ENCODE measurements around the gene NAA10.

DNA sequence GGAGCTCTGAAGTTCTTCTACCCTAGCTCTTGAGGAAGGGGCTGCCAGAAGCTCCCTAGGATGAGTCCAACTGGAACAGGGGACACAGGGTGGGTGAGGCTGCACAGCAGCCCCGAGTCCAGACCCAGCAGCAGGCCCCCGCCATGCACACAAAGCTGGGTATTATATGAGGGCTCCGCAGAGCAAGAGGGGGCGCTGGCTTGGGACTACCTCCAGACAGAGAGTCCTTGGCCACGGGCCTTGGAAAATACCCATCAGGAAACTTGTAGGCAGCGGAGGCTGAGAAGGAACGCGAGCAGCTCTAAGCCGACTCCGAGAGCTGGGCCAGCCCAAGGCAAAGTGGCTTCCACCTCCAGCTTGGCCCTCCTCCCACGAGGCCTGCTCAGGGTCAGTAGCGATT lies 28.7 kb upstream of the NAA10 start:
- TF ChIP-seq, protein P1, sequence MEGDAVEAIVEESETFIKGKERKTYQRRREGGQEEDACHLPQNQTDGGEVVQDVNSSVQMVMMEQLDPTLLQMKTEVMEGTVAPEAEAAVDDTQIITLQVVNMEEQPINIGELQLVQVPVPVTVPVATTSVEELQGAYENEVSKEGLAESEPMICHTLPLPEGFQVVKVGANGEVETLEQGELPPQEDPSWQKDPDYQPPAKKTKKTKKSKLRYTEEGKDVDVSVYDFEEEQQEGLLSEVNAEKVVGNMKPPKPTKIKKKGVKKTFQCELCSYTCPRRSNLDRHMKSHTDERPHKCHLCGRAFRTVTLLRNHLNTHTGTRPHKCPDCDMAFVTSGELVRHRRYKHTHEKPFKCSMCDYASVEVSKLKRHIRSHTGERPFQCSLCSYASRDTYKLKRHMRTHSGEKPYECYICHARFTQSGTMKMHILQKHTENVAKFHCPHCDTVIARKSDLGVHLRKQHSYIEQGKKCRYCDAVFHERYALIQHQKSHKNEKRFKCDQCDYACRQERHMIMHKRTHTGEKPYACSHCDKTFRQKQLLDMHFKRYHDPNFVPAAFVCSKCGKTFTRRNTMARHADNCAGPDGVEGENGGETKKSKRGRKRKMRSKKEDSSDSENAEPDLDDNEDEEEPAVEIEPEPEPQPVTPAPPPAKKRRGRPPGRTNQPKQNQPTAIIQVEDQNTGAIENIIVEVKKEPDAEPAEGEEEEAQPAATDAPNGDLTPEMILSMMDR (IDR thresholded peaks at IDR 0.05; ENCODE audit: poor library complexity), result no peak
- TF ChIP-seq EZH2 (IDR thresholded peaks at IDR 0.05; ENCODE audit: borderline replicate concordance), result no peak

All from hepatocyte (in vitro differentiated cells).